Measurements from ENCODE around the gene TSPAN10. TPM values are rescaled to one million over a fixed set of nuclear protein-coding genes. Genes with fewer than 3 reads are reported as not detected.
A peak's percentile ranks its signal among the peaks of the same experiment; 100 is the strongest.

Gene TSPAN10
- total RNA-seq, 1 experiment from 2014 or later: 1.2 TPM

DNA sequence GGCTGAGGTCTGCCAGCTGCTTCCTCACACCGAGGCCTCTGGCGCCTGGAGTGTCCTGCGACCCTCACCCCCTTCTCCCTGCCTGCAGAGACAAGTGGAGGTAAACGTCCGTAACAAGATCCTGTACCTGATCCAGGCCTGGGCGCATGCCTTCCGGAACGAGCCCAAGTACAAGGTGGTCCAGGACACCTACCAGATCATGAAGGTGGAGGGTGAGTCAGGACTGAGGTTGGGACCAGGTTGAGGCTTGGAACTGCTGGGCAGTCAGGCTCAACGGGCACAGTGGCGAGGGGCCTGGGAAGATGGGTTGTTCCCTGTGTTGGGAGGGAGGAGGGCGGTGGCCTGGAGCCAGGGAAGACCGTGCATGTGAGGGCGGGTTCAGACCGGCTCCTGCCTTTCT is 51.6 kb downstream of the TSPAN10 start:
- H3K27me3 ChIP-seq (ENCODE audit: insufficient read depth, low read length): no peaks in the 10 kb centered on the region
- H4K8ac ChIP-seq (replicated peaks; ENCODE audit: insufficient read length, low read depth, low read length): no peak overlapping the region
- no peak overlapping the region for H3K14ac ChIP-seq (ENCODE audit: insufficient read depth, low read length)
- H4K91ac ChIP-seq (ENCODE audit: insufficient read length, low read depth, low read length): no peak overlapping the region
- no peak overlapping the region for H3K23ac ChIP-seq (ENCODE audit: insufficient read length, low read depth, low read length)
- H3T11ph ChIP-seq (ENCODE audit: low read length): no peak overlapping the region
- Mint-ChIP-seq H3K4me3 (no peak overlapping the region), H3K27ac (peak overlapping the region in 1 of 3 experiments; percentile 44; a peak in 2 of 7 replicates), H3K36me3 (ENCODE audit: insufficient read depth in 1 of 3, low read depth in 3 of 3) (peaks cover 37 to 64% (median 59%) of the 10 kb centered on the region in 3 experiments), H3K9me3 (no peaks in the 10 kb centered on the region), H3K27me3 (ENCODE audit: low read depth) (no peaks in the 10 kb centered on the region), H3K4me1 (peaks cover 7 to 11% of the 10 kb centered on the region in 2 experiments)
- no peaks in the 10 kb centered on the region for H3K9me3 ChIP-seq (ENCODE audit: control insufficient read depth, low read depth, low read length)
- no peak overlapping the region for H3K4ac ChIP-seq (ENCODE audit: low read depth, low read length)
- peaks cover 6% of the 10 kb centered on the region for H3K23me2 ChIP-seq (ENCODE audit: insufficient read length, low read depth, low read length, poor library complexity, severe bottlenecking)
- H3K56ac ChIP-seq (ENCODE audit: insufficient read length, low read depth, low read length): no peak overlapping the region
- no peak overlapping the region for H3K27ac ChIP-seq (ENCODE audit: insufficient read length, low read depth, low read length)
- no peaks in the 10 kb centered on the region for H3K4me1 ChIP-seq (ENCODE audit: insufficient read depth, low read length)
- H2BK12ac ChIP-seq (ENCODE audit: insufficient read length, low read depth, low read length): no peak overlapping the region
- no peak for DNase-seq
- H3K18ac ChIP-seq (ENCODE audit: insufficient read length, low read depth, low read length): no peak overlapping the region
- no peak overlapping the region for H3K9ac ChIP-seq (ENCODE audit: extremely low read depth, insufficient read length, low read length)
- H2BK15ac ChIP-seq (ENCODE audit: low read depth, low read length): no peak overlapping the region
- peaks cover 6% of the 10 kb centered on the region; the same call in 1 of the 2 replicates for H3K79me2 ChIP-seq (ENCODE audit: insufficient read depth, low read length)
- H2BK120ac ChIP-seq (ENCODE audit: low read depth, low read length, poor library complexity, severe bottlenecking): no peak overlapping the region
- TF ChIP-seq, protein P1, sequence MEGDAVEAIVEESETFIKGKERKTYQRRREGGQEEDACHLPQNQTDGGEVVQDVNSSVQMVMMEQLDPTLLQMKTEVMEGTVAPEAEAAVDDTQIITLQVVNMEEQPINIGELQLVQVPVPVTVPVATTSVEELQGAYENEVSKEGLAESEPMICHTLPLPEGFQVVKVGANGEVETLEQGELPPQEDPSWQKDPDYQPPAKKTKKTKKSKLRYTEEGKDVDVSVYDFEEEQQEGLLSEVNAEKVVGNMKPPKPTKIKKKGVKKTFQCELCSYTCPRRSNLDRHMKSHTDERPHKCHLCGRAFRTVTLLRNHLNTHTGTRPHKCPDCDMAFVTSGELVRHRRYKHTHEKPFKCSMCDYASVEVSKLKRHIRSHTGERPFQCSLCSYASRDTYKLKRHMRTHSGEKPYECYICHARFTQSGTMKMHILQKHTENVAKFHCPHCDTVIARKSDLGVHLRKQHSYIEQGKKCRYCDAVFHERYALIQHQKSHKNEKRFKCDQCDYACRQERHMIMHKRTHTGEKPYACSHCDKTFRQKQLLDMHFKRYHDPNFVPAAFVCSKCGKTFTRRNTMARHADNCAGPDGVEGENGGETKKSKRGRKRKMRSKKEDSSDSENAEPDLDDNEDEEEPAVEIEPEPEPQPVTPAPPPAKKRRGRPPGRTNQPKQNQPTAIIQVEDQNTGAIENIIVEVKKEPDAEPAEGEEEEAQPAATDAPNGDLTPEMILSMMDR (conservative IDR thresholded peaks at IDR 0.05): no peak
- H3K4me2 ChIP-seq (ENCODE audit: insufficient read depth, insufficient read length, low read length): no peak overlapping the region
- no peak overlapping the region for H2BK20ac ChIP-seq (ENCODE audit: low read depth, low read length, poor library complexity, severe bottlenecking)
- no peaks in the 10 kb centered on the region for H4K20me1 ChIP-seq (ENCODE audit: control insufficient read depth, insufficient read depth, insufficient read length)
- WGBS (ENCODE audit: extremely low coverage, insufficient read length, low lambda C conversion rate): no CpG with 5 or more reads among the region's 14 CpGs
- H2BK5ac ChIP-seq (ENCODE audit: insufficient read length, low read length): no peak overlapping the region
- H3K79me1 ChIP-seq (ENCODE audit: insufficient read depth, low read depth, low read length, poor library complexity, severe bottlenecking): peaks cover 5% of the 10 kb centered on the region
- H4K5ac ChIP-seq (ENCODE audit: insufficient read length, low read depth, low read length): no peak overlapping the region
- no peak overlapping the region for H2AK5ac ChIP-seq (ENCODE audit: insufficient read length, low read length)
- no peak overlapping the region for H2AFZ ChIP-seq (ENCODE audit: low read length)

All from H9 (cell line).